ENCODE data around the gene AGPS.

AGPS gene

DNA sequence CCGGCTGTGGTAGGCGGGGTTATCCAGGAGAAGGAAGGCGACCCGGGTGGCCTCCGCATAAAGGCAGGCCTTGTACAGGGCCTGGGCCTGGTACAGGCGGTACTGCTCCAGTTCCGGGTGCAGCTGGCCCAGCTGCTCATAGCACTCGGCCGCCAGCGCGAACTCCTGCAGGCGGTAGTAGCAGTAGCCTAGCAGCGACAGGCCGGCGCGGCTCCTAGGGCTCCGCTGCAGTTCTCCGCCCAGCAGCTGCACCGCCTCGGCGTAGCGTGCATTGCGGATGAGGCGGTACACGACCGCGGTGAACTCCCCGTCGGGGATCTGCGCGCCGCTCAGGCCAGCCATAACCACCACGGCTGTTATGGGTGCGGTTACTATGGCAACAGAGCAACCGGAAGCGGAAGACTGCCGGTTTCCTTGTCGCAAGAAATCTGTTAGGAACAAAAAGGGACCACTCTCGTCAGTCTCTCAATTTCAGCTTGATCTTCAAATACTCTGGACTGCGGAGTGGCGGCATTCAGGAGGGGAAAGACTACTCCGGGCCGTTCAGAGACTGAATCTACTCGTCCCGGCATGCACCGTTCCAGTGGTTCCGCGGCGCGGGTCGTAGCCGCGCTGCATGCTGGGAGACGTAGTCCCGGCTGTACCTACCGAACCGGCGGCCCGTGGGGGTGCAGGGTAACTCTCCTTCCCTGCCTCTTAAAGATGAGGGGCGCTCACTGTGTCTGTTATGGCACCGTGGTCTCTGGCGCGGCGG, 160.0 kb downstream of the AGPS start:
- DNase-seq (ENCODE audit: low read depth): peak; percentile 80

DNA sequence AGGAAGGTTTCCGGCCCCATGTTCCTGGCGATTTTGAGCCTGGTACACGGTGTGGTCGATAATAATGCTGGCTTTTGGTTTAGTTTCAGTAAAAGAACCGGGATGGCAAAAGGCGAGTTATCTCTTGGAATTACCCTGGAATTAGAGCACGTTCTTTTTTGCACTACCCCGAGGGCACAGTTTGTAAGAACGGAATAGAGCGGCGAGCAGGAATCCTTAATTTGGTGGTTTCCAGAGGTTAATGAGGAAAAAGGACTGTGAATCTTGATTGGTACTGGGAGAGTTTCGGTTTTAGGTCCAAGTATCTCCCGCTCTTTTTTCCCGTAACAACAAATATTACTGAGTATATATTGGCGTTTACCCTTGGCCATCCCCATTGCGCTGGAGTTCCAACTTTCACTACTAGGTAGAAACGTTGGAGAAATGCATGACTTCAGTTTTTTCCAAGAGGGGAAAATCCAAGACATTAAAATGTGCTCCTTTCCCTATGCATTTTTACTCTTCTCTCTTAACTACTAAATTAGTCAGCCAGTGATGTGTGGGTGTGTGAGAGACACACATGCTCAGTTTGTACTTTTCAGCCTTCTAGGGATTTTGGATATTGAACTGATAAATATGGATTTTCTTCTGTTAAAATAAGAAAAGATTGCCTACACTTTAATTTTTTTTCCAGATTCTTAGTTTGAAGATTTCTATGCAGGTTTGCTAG, 160.8 kb downstream of the AGPS start:
- no peak for DNase-seq (ENCODE audit: low read depth)

GRCh38 chr2:177554365-177554764, 161.8 kb downstream of the AGPS start:
- no peak for DNase-seq (ENCODE audit: low read depth)

DNA sequence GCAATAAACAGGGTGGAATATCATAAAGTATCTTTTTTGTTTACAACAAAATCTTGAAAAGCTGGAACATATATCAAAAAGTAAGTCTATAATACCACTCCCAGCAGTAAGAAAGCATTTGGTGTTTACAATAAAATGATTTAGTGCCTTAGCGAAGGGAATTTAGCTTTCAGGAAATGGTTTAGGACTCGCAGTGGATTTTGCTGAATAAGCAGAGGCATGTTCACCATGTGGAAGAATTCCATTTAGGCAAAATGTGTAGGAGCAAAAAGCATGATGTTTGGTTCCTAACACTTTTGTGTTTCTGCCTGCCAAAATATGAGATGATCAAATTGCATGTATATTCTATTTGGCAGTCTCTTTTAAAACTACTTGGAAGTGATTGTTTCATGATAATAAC, 163.6 kb downstream of the AGPS start:
- DNase-seq (ENCODE audit: low read depth): no peak

DNA sequence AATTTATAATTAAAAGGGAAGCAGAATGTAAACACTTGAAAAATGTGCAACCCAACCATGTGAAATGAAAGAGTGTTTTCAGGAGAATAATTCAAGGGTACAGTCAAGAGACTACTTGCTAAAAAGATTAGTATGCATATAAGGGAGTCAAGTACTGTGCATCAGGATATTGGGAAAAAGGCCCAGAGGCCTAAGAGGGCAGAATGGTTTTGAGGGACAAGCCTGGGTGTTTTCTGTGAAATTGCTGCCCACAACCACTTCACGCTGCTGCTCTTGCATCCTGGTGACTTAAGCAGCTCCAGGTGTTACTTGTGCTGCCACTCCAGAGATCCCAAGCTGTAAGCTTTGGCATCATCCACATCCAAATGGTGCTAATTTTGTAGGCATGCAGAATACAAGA, 165.2 kb downstream of the AGPS start:
- DNase-seq (ENCODE audit: low read depth): no peak

DNA sequence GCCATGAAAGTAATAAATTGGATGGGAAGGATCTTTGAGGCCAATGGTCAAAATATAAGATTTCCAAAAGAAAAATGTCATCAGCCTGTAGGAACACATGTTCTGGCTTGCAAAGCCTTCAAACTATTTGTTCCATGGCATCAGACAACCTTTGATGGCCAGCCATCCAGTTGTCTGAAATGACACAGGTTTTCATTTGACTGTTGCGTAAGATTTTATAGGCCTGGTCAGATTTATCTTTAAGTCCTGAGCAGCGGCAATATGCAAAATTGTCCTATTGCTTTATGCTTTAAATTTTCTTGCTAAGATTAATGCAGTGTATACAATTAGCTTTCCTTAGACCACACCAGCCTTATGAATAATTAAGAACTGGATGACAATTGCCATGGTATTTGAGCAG, 167.1 kb downstream of the AGPS start:
- no peak for DNase-seq (ENCODE audit: low read depth)

DNA sequence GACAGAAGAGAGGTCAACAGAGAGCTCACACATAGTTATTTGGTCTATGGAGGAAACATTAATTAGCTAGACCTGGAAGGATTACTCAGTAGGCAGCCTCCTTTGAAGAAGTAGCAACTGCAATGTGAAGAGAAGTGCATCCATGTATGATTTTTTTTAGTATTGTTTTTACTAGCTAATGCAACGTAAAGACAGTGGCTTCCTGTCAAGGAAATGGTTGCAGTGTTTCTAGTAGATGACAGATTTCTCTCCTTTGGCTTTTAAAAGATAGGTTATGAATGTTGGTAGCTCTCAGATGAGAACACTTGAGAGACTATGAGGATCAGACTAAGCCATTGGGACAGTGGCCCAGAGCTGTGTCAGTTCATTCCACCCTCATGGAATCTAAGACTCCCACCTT, 175.8 kb downstream of the AGPS start:
- DNase-seq (ENCODE audit: low read depth): no peak

- no peak for DNase-seq (ENCODE audit: low read depth)
These were observed 176.3 kb downstream of the AGPS start for GRCh38 chr2:177568893-177569292.

DNA sequence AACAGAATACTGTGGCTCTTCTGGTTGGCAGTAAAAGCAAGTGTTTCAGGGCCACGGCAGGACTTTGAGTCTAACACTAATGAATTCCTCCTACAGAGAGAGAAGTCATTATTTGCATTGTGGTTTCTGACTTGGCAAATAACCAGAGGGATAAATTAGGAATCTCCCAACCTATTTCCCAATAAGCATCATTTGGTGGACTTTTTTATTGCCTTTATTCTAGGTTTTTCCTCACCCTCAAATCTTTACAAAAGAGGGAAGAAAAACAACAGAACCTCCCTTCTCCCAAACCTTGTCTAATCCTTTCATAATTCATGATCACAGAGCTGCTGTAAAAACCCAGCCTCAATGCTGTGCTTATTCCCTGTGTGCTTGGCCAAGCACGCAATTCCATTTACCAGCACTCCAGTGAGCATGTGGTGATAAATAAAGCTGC, 179.7 kb downstream of the AGPS start:
- DNase-seq (ENCODE audit: low read depth): no peak

GRCh38 chr2:177573120-177573519, 180.5 kb downstream of the AGPS start:
- DNase-seq (ENCODE audit: low read depth): no peak

DNA sequence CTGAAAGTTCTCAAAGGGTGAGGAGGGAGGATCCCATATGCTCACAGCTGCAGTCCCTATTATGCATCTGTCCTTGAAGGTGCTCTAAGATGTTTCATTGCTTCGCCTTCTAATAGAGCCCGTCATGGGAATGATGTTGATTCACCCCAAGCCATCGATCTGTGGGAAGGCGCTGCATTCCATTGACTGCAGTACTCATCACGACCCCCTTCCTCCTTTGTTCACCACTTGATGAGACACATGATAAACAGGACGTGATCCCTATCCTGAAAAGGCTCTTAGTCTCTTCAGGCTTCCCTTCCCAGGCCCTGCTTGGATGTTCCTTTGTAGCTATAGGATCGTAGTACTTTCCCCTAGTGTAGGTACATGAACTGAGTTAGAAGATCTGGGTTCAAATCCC, 181.8 kb downstream of the AGPS start:
- DNase-seq (ENCODE audit: low read depth): no peak

DNA sequence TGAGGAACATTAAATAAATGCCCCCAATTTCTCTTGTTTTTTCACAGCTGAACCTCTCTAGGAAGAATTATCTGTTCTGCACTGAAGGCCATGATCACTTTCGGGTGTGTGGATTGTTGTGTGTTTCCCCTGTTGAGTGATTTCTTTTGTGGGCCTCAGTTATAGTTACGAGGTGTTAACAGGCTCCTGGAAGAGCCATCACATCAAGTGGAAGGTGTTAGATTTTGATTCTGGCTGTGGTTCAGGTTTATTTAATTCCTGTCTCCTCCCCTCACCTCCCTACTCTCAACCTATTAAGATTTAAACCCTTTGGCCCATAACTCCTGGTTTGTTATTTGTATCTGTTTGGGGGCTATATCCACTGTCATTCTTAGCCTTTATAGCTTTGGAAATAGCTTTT, 182.8 kb downstream of the AGPS start:
- DNase-seq (ENCODE audit: low read depth): no peak

GRCh38 chr2:177577075-177577474, 184.5 kb downstream of the AGPS start:
- no peak for DNase-seq (ENCODE audit: low read depth)

DNA sequence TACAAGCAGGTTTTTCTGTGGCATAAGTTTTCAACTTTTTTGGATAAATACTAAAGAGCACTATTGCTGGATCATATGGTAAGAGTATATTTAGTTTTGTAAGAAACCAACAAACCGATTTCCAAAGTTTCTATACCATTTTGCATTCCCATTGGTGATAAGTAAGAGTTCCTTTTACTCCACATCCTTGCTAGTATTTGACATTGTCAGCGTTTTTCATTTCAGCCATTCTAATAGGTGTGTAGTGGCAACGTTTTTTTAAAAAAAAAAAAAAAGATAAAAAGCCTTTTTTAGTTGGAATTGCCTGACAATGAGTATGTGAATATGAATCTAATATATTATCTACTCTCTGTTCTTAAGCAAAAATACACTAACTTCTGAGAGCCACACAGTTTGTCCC, 185.9 kb downstream of the AGPS start:
- DNase-seq (ENCODE audit: low read depth): no peak

- no peak for DNase-seq (ENCODE audit: low read depth)
These were observed 187.0 kb downstream of the AGPS start for GRCh38 chr2:177579486-177580036.

- DNase-seq (ENCODE audit: low read depth): no peak
These were observed 189.4 kb downstream of the AGPS start for GRCh38 chr2:177582000-177582399.

DNA sequence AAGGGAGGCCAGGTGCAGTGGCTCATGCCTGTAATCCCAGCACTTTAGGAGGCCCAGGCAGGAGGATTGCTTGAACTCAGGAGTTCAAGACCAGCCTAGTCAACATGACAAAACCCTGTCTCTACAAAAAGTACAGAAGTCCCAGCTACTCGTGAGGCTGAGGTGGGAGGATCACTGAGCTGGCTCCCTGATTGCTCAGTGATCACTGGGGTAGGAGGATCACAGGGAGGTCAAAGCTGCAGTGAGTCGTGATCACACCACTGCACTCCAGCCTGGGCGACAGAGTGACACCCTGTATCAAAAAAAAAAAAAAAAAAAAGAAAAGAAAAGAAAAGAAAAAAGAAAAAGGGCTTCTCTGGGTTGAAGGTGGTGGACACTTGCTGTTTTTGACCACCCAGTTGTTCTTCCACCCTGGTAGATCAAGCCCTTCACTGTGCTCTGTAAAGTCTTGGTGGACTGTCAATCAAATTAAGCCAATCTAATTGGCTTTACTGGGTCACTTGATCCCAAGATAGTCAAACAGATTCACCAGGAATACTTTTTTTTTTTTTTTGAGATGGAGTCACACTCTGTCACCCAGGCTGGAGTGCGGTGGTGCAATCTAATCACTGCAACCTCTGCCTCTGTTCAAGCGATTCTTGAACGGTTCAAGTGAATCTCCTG, 191.6 kb downstream of the AGPS start:
- no peak for DNase-seq (ENCODE audit: low read depth)

DNA sequence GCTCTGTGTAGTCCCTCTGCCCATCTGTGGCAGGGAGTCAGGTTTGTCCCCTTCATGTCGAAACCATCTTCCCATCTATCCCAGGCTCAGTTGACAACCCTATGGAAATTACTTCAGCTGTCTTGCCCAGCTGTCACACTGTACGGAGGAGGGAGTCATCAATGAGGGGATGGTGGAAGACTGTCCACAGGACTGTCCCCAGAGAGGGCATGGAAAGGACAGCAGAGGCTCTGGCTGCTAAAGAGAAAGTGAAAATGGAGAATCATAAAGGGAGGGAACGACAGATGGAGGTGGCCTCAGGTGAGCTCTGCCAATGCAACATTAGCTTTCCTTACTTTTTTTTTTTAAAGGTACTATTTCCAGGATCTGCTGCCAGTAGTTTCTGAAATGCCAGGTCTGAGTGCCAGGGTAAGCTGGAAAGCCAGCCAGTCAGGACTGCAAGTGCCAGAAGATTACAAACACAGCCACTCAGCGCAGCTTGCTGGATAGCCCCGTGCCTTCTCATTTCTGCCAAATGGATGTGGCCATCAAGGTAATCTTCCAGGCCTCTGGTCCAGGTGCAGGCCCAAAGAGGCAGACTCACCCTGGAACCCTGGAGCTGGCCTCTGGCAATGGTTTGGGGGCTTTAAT, 192.8 kb downstream of the AGPS start:
- no peak for DNase-seq (ENCODE audit: low read depth)

- DNase-seq (ENCODE audit: low read depth): no peak
These were observed 193.6 kb downstream of the AGPS start for GRCh38 chr2:177586154-177586553.

- no peak for DNase-seq (ENCODE audit: low read depth)
These were observed 194.8 kb downstream of the AGPS start for GRCh38 chr2:177587371-177587770.

- DNase-seq (ENCODE audit: low read depth): no peak
These were observed 196.1 kb downstream of the AGPS start for GRCh38 chr2:177588671-177589070.

- no peak for DNase-seq (ENCODE audit: low read depth)
These were observed 196.6 kb downstream of the AGPS start for GRCh38 chr2:177589186-177589585.

Data from HS-5 (cell line).